K562 (cell line): Measurements from ENCODE around the gene FAM171A2. TPM values are rescaled to one million over a fixed set of nuclear protein-coding genes. Genes with fewer than 3 reads are reported as not detected.

Experiments used
- CTCF ChIP-seq, 3 experiments: IDR thresholded peaks in 2 of 3; conservative IDR thresholded peaks in 1 of 3; 2 replicates each; pipeline ENCODE4 v1.5.1; 2011 to 2012; ENCODE audit warnings: low read length in 3 of 3, mild to moderate bottlenecking in 3 of 3, control low read depth in 2 of 3, improper control_type of control experiment in 1 of 3, inconsistent platforms in 1 of 3, low read depth in 1 of 3, mixed read lengths in 1 of 3, moderate library complexity in 1 of 3; ENCODE audit not compliant: insufficient read depth in 2 of 3
- ELK1 ChIP-seq: sonication (generic); formaldehyde crosslinking; IDR thresholded peaks from 2 replicates; pipeline ENCODE4 v1.8.1; 2022; ENCODE audit warnings: missing genetic modification reagents
- FUS ChIP-seq: fragments of 200-400 bp; formaldehyde crosslinking; optimal IDR thresholded peaks from 2 replicates; pipeline ENCODE3; 2017; ENCODE audit warnings: low read depth, low read length
- ILK ChIP-seq: fragments of 450-650 bp; IDR thresholded peaks from 2 replicates; pipeline ENCODE4 v1.6.1; 2016; ENCODE audit warnings: missing genetic modification characterization, low read depth, mild to moderate bottlenecking, missing compliant biosample characterization, moderate library complexity, borderline replicate concordance
- MLLT1 ChIP-seq, 2 experiments: fragments of 450-650 bp; IDR thresholded peaks; 2 replicates each; pipeline ENCODE4 v1.6.1; 2016
- NFRKB ChIP-seq: fragments of 450-650 bp; IDR thresholded peaks from 2 replicates; pipeline ENCODE4 v1.6.1; 2016; ENCODE audit warnings: low read depth
- NR0B1 ChIP-seq: fragments of 450-650 bp; IDR thresholded peaks from one replicate; pipeline ENCODE4 v1.6.1; 2018; ENCODE audit warnings: mild to moderate bottlenecking, moderate library complexity; ENCODE audit not compliant: partially characterized antibody
- PATZ1 ChIP-seq: fragments of 250-450 bp; sonication (Bioruptor Pico); IDR thresholded peaks from 2 replicates; pipeline ENCODE4 v1.5.0; 2020; ENCODE audit warnings: mild to moderate bottlenecking, borderline replicate concordance
- PCBP1 ChIP-seq: fragments of 200-400 bp; formaldehyde crosslinking; IDR thresholded peaks from 2 replicates; pipeline ENCODE4 v1.6.1; 2018; ENCODE audit warnings: mild to moderate bottlenecking, low read depth, low read length; ENCODE audit not compliant: poor library complexity, severe bottlenecking
- POLR3A ChIP-seq: IDR thresholded peaks from 2 replicates; pipeline ENCODE4 v1.6.1; 2011; ENCODE audit warnings: borderline replicate concordance, mild to moderate bottlenecking, moderate library complexity; ENCODE audit not compliant: insufficient read length, insufficient read depth; ENCODE audit errors: extremely low read depth
- PTBP1 ChIP-seq: fragments of 200-400 bp; formaldehyde crosslinking; IDR thresholded peaks from 2 replicates; pipeline ENCODE4 v1.6.1; 2017; ENCODE audit warnings: low read depth, low read length
- SMC3 ChIP-seq: conservative IDR thresholded peaks from 2 replicates; pipeline ENCODE4 v1.6.1; 2011; ENCODE audit warnings: low read depth, low read length, improper control_type of control experiment; ENCODE audit not compliant: insufficient read depth
- SNIP1 ChIP-seq: fragments of 450-650 bp; IDR thresholded peaks from 2 replicates; pipeline ENCODE4 v1.7.1; 2017; ENCODE audit warnings: low read depth, mild to moderate bottlenecking
- TCF7L2 ChIP-seq: fragments of 150-350 bp; IDR thresholded peaks from 2 replicates; pipeline ENCODE4 v1.6.1; 2016; ENCODE audit warnings: low read depth, mild to moderate bottlenecking, low read length, moderate library complexity
- ZFX ChIP-seq: sonication (generic); formaldehyde crosslinking; IDR thresholded peaks from 2 replicates; pipeline ENCODE4 v1.8.0; 2022; ENCODE audit warnings: mild to moderate bottlenecking, missing genetic modification reagents, moderate library complexity
- ZNF12 ChIP-seq: sonication (generic); formaldehyde crosslinking; IDR thresholded peaks from 2 replicates; pipeline ENCODE4 v1.4.0; 2020; ENCODE audit warnings: mild to moderate bottlenecking, missing genetic modification reagents
- ZNF436 ChIP-seq: fragments of 250-450, 450-650 bp; sonication (Bioruptor Pico); formaldehyde crosslinking; IDR thresholded peaks from 2 replicates; pipeline ENCODE4 v1.7.0; 2020; ENCODE audit warnings: mild to moderate bottlenecking
- ZNF707 ChIP-seq: fragments of 250-450 bp; sonication (Bioruptor Pico); conservative IDR thresholded peaks from 2 replicates; pipeline ENCODE4 v1.8.0; 2022; ENCODE audit warnings: inconsistent platforms, mild to moderate bottlenecking, moderate library complexity
- polyA plus RNA-seq, 8 experiments: library from polyadenylated mRNA; depleted of rRNA in 4 of 8; stranded (reverse) in 5 of 8; unstranded in 3 of 8; fragments of >200 nt; fragmentation: Nextera tagmentation in 2 of 8; fragmentation: Illumina TruSeq in 1 of 8; extraction: Ambion mirVana in 2 of 8; extraction: Trizol in 1 of 8; gene quantifications; 2 replicates each; pipeline versions ENCODE4 v1.2.1 to v1.2.3, GENCODE V29; 2011 to 2014; ENCODE audit warnings: inconsistent platforms in 1 of 8, missing spikeins in 1 of 8
- total RNA-seq, 7 experiments: library from RNA; depleted of rRNA in 6 of 7; stranded (reverse); fragments of >200 nt in 6 of 7; fragmentation: Illumina TruSeq in 2 of 7; extraction: Trizol in 2 of 7; gene quantifications; 2 replicates each; pipeline versions ENCODE4 v1.2.1 to v1.2.3, GENCODE V29; 2011 to 2021; ENCODE audit warnings: low replicate concordance in 1 of 7

Gene FAM171A2
- total and polyA plus RNA-seq, 9 of the 15 experiments (the other 6 are each of a cell fraction or from before 2014, with no cell fraction given): 0.10 to 10.2 (median 2.0) TPM; not detected in 1

- TF ChIP-seq NR0B1 (no peak), TCF7L2 (no peak), ZNF12 (CRISPR knock-in tag) (no peak), NFRKB (0 out of 2 replicates have a peak, but pooled peaks have one; percentile 33), PCBP1 (no peak), SNIP1 (no peak), ZNF707 (no peak), ZFX (peak; percentile 55; the same call in 1 of the 2 replicates), ELK1 (CRISPR knock-in tag) (no peak), FUS (no peak), POLR3A (no peak), ILK (tag) (no peak), MLLT1 (IDR thresholded peaks at IDR 0.05) (peak in 1 of 2 experiments; percentile 53; a peak in 1 of 4 replicates), PATZ1 (CRISPR knock-in tag) (no peak), PTBP1 (no peak), SMC3 (no peak), ZNF436 (CRISPR knock-in tag) (no peak), CTCF (IDR thresholded peaks at IDR 0.05 in 2 of 3, conservative IDR thresholded peaks at IDR 0.05 in 1 of 3; ENCODE audit: insufficient read depth in 2 of 3, low read depth in 1 of 3, low read length in 3 of 3) (no peak)
Measured at GRCh38 chr17:44390250-44390870, 26.7 kb upstream of the FAM171A2 start (continued).
